Stimulated activated CD8-positive, alpha-beta memory T cell treated with anti-CD3 and anti-CD28 coated beads, Interleukin-7, amount 100 ng/mL, for 4 hours (primary cell): ENCODE results near the gene DNAJB7.
A peak's percentile ranks its signal among the peaks of the same experiment; 100 is the strongest.
"Not testable (repeated sequence)": the region's sequence is repeated elsewhere in the genome, so short reads cannot be mapped to it uniquely, and the experiment has no call there.

Experiments used
- DNase-seq, 2 donors: peaks; one replicate each; pipeline ENCODE4 v3.0.0-alpha.2; 2020; ENCODE audit warnings: low read depth in 2 of 2

Gene DNAJB7

GRCh38 chr22:40844951-40845350 lies 17.0 kb downstream of the DNAJB7 start:
- no peak for DNase-seq

GRCh38 chr22:40838486-40838885 lies 23.4 kb downstream of the DNAJB7 start:
- no peak for DNase-seq

DNA sequence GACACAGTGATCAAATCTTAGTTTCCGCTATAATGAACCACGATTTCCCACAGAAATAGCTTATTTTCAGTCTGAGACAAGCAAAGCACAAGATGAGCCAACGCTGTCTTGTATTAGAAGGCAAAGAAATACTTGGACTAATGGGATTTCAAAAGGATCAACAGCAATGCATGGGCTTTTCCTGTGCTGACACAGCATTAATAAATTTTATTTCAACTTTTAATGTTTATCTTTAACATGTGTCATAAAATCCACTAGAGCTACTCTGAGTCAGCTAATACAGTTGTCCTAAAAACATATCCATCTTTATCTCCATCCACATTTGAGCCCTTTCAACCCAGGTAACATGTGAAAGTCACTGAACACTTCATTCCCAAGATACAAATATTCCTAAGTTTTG lies 27.3 kb downstream of the DNAJB7 start:
- DNase-seq: no peak

DNA sequence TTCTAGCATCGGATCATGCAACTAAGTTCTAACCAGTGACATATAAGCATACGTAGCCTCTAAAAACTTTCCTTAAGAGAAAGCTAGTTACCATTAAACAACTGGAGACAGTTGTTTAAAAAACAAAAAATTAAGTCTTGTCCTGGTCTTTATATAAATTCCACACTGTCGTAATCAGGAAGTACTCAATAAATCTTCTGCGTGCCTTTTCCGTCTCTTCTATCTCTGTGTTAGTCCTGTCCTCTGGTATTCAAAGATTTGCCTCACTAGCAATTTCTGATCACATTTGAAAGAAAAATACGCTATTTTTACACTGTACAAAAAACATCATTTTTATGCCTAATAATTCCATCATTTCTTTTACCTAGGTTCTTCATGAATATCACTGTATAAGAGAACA lies 32.8 kb downstream of the DNAJB7 start:
- no peak for DNase-seq

DNA sequence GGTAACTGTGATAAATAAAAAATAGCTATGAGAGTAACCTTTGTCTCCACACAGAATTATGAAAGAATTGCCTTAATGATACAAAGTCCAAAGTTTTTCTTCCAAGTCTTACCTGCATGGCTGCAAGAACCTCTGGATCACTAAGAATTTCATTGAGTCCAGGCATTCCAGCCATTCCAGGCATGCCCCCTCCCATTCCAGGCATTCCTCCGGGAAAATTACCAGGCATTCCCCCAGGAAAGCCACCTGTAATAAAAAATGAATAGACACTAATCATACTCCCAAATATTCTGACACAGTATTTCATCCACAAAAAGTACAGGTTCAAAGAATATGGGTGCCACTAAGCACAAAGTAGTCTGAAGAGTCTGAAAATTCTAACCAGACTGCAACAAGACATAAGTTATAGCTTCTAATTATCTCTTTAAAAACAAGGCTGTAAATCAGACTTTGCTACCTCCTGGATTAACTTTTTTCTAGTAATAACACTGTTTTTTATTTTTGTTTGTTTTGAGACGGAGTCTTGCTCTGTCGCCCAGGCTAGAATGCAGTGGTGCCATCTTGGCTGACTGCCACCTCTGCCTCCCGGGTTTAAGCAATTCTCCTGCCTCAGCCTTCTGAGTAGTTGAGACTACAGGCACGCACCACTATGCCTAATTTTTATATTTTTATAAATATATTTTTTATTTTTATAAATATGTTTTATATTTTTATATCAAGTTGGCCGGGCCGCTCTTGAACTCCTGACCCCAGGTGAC lies 34.8 kb downstream of the DNAJB7 start:
- no peak for DNase-seq

GRCh38 chr22:40826292-40826691 lies 35.6 kb downstream of the DNAJB7 start:
- DNase-seq: not testable (repeated sequence)

DNA sequence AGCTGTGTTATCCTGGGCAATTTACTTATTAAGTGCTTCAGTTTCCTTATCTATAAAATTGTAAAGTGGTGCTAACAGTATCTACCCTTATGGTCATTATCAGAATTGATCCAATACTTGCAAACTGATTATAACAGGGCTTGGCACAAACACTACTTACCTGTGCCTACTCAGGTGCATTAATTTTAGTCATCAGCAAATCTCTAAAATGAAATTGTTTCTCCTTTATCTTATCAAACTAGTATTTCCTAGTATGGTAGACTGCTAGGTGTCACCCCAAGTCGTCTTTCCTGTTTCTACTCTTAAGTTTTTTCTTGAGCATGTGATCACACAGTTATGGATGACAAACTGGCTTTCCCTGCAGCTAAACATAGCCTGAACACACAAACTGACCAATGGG lies 38.5 kb downstream of the DNAJB7 start:
- DNase-seq: no peak

- no peak for DNase-seq
These were observed 42.2 kb downstream of the DNAJB7 start for GRCh38 chr22:40819599-40820140.

- DNase-seq: peak; percentile 75 to 86
These were observed 42.9 kb downstream of the DNAJB7 start, which contains the start of gene SLC25A17 for GRCh38 chr22:40818747-40819598. Gene SLC25A17, minus strand, starts transcription at chr22:40819346. Its CDS starts 98 bp downstream, at chr22:40819248.

- DNase-seq: no peak
These were observed 43.6 kb downstream of the DNAJB7 start for GRCh38 chr22:40818192-40818746.

GRCh38 chr22:40817737-40818136 lies 44.2 kb downstream of the DNAJB7 start:
- DNase-seq: no peak

DNA sequence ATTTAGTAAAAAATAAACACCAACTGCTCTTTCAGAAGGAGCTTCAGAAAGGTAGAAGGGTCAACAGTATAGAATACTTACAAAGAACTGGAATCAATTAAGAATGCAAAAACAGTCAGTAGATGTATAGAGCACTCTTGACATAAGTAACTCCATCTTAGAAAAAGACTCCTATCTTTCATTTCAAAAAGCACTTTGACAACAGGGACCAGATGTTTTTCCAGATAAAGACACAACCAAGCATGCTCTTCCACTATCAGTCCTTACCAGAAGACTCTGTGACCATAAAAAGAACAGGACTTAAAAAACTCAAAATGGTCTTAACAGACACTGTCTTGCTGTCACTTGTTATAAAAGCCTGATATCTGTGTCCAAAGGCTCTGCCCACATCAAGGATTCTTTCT lies 48.0 kb downstream of the DNAJB7 start:
- DNase-seq: no peak
